ENCODE data around the gene GLI1. TPM values are rescaled to one million over a fixed set of nuclear protein-coding genes. Genes with fewer than 3 reads are reported as not detected.

Gene GLI1
- total RNA-seq, 1 experiment from 2014 or later = 9.7 TPM

DNA sequence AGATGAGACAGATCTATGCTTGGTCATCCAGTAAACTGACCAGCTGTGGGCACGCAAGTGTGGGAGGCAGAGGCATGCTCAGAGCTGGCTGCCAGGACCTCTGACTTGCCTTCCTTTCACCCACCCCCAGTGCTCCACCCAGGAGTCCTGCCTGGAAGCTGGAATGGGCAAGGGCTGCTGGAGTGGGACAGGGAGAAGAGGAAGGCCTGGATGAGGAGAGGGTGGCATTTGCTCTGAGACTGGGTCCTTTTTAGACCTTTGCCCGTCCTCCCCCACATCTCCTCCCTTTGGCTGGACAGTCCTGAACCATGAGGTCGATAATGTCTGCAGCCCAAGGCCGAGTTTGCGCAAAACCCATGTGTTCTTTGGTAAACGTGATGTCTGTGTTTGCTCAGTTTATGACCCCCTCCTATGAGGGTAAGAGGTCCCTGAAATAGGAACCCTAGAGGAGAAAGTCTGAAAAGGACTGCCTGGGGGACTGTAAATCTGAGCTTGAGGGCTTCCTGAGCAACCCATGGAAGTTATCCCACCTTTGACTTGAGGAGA lies 8.3 kb upstream of the GLI1 start:
- no peak for DNase-seq
- H3K36me3 ChIP-seq (replicated peaks; ENCODE audit: control insufficient read depth, insufficient read depth, low read length) = no peaks in the 10 kb centered on the region
- no peak overlapping the region for H3K4me3 ChIP-seq (ENCODE audit: insufficient read depth, low read depth, low read length)
- no peaks in the 10 kb centered on the region; the same call in 1 of the 2 replicates for H3K27me3 ChIP-seq (ENCODE audit: control insufficient read depth, insufficient read depth, low read length)

DNA sequence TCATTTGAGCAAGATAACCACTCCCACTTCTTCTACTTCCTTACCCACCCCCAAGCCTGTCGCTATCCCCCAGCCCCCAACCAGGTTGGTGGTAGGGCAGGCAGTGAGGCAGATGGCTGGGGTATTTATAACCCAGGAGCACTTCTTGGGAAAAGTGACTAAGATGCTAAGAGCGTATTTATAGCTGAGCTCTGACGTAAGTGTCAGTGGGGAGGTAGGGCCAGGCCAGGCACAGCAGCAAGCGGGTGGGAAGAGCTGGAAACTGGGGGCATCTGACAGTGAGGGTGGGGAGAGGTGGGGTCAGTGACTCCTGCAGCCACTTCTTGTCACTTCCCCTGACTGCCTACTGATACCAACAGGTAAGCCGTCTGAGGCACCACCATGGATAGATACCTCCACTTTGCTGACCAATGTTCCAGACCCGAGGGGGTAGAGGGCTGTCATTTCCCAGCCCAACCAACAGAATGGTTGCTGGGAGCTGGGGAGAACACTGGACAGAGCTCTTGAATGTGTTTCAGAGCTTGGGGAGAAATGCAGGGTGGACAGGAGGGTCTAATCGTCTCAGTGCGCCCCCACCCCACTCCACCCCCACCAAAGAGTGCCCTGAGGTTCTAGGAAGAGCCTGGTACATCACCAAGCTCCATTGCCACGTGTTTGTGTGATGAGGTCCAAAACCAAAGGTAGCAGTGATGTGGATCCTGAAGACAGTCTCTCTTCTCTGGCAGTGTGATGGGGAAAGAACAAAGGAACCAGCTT lies 7.2 kb upstream of the GLI1 start:
- Histone ChIP-seq H3K27me3 (ENCODE audit: control insufficient read depth, insufficient read depth, low read length) (no peaks in the 10 kb centered on the region; the same call in 1 of the 2 replicates), H3K36me3 (replicated peaks; ENCODE audit: control insufficient read depth, insufficient read depth, low read length) (no peaks in the 10 kb centered on the region; the same call in 1 of the 2 replicates), H3K4me3 (ENCODE audit: insufficient read depth, low read depth, low read length) (no peak overlapping the region)
- peak; percentile 30 for DNase-seq

DNA sequence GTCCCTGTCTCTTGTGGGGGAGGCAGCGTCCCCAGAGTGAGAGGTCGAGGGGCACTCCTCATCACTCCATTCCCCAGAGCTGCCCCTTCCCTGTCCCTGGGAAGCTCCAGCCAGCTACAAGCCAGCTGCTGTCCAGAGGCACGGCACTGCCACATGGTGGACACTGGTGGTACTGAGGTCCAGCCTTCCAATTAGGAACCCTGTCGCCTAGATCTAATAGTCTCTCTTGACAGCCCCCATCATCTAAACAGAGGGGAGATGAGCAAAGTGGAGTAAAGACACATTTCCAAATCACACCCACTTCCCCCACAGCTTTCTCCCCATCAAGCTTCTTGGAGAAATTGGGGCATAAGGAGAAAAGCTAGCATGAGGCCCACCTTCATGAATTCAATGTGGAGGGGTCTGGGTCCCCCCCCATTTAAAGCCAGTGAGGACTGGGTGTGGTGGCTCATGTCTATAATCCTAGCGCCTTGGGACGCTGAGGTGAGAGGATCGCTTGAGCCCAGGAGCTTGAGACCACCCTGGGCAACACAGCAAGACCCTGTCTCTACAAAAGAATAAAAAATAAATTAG lies 6.6 kb upstream of the GLI1 start:
- H3K4me3 ChIP-seq (ENCODE audit: insufficient read depth, low read depth, low read length) = no peak overlapping the region
- H3K36me3 ChIP-seq (replicated peaks; ENCODE audit: control insufficient read depth, insufficient read depth, low read length) = no peaks in the 10 kb centered on the region; the same call in 1 of the 2 replicates
- peak; percentile 76 for DNase-seq
- H3K27me3 ChIP-seq (ENCODE audit: control insufficient read depth, insufficient read depth, low read length) = no peaks in the 10 kb centered on the region; the same call in 1 of the 2 replicates

DNA sequence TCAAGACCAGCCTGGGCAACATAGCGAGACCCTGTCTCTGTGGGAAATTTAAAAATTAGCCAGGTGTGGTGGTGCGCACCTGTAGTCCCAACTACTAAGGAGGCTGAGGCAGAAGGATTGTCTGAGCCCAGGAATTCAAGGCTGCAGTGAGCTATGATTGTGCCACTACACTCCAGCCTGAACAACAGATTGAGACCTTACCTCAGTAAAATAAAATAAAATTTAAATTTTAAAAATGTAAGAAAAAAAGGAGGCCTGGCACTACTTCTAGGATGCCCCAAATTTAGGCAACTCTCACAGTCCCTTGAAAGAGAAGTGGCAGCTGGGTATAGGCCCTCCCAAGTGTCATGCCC lies 5.4 kb upstream of the GLI1 start:
- Histone ChIP-seq H3K27me3 (ENCODE audit: control insufficient read depth, insufficient read depth, low read length) (no peaks in the 10 kb centered on the region; the same call in 1 of the 2 replicates), H3K36me3 (replicated peaks; ENCODE audit: control insufficient read depth, insufficient read depth, low read length) (no peaks in the 10 kb centered on the region; the same call in 1 of the 2 replicates), H3K4me3 (ENCODE audit: insufficient read depth, low read depth, low read length) (no peak overlapping the region)
- no peak for DNase-seq

DNA sequence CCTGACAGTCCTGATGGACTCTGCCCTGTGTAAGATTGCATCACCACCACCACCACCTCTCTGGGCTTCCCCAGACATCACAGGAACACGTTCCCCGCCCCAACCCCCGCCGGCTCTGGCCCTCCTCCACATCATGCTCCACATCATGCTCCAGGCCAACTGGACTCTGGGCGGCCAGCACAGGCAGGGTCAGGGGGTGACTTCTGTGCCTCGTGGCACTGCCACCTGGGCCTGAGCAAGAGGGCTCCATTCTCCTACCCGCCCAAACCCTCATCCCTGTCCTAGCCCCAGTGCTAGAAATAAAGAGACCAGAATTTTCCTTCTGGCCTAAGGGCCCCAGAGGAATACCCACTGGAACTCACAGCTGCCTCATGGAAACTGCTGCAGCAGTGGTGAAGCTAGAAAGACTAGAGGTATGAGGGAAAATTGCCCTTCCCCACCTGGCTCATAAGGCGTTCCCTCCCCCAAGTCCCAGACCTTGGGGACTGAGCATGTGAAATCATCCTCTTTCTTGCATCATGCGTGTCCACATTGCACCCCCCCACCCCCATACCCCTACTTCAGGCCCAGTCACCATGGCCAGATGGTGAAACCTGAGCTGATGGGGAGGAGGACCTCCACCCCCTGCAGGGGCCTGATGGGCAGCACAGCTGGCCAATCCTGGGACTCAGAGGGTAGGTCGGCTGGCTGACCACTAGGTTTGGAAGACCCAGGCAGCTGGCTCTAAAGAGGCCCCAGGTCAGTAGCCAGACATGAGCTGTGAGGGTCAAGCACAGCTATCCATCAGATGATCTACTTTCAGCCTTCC lies 4.8 kb upstream of the GLI1 start, which contains the start of gene INHBE:
Gene INHBE (plus strand): TSS at position 742 of the 808 bp plus-strand sequence. CDS start 230 bp downstream, outside the sequence.
- H3K27me3 ChIP-seq (ENCODE audit: control insufficient read depth, insufficient read depth, low read length) = no peaks in the 10 kb centered on the region; the same call in 1 of the 2 replicates
- H3K36me3 ChIP-seq (replicated peaks; ENCODE audit: control insufficient read depth, insufficient read depth, low read length) = no peaks in the 10 kb centered on the region; the same call in 1 of the 2 replicates
- peak within 1 kb of the TSS; percentile 40 for H3K4me3 ChIP-seq (ENCODE audit: insufficient read depth, low read depth, low read length)
- peak; percentile 92 for DNase-seq

DNA sequence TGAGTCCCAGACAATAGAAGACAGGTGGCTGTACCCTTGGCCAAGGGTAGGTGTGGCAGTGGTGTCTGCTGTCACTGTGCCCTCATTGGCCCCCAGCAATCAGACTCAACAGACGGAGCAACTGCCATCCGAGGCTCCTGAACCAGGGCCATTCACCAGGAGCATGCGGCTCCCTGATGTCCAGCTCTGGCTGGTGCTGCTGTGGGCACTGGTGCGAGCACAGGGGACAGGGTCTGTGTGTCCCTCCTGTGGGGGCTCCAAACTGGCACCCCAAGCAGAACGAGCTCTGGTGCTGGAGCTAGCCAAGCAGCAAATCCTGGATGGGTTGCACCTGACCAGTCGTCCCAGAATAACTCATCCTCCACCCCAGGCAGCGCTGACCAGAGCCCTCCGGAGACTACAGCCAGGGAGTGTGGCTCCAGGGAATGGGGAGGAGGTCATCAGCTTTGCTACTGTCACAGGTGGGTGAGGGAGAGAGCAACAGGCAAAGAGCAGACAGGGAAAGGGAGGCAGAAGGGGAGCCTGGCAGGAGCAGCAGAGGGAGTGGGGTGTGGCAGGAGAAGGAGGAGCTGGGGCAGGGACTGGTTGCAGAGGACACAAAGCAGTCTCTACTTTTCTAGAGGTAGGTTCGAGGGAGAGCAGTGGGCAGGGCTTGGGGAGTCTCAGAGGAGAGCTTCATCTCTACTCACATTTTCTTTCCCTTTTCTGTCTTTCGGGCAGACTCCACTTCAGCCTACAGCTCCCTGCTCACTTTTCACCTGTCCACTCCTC lies 4.0 kb upstream of the GLI1 start:
- Histone ChIP-seq H3K4me3 (ENCODE audit: insufficient read depth, low read depth, low read length) (peak overlapping the region; percentile 40), H3K36me3 (replicated peaks; ENCODE audit: control insufficient read depth, insufficient read depth, low read length) (no peaks in the 10 kb centered on the region; the same call in 1 of the 2 replicates), H3K27me3 (ENCODE audit: control insufficient read depth, insufficient read depth, low read length) (no peaks in the 10 kb centered on the region; the same call in 1 of the 2 replicates)
- peak; percentile 13 for DNase-seq

DNA sequence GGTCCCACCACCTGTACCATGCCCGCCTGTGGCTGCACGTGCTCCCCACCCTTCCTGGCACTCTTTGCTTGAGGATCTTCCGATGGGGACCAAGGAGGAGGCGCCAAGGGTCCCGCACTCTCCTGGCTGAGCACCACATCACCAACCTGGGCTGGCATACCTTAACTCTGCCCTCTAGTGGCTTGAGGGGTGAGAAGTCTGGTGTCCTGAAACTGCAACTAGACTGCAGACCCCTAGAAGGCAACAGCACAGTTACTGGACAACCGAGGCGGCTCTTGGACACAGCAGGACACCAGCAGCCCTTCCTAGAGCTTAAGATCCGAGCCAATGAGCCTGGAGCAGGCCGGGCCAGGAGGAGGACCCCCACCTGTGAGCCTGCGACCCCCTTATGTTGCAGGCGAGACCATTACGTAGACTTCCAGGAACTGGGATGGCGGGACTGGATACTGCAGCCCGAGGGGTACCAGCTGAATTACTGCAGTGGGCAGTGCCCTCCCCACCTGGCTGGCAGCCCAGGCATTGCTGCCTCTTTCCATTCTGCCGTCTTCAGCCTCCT lies 3.4 kb upstream of the GLI1 start:
- H3K4me3 ChIP-seq (ENCODE audit: insufficient read depth, low read depth, low read length) = peak overlapping the region; percentile 40
- peaks cover 1% of the 10 kb centered on the region; the same call in 1 of the 2 replicates for H3K27me3 ChIP-seq (ENCODE audit: control insufficient read depth, insufficient read depth, low read length)
- peak; percentile 76 for DNase-seq
- no peaks in the 10 kb centered on the region; the same call in 1 of the 2 replicates for H3K36me3 ChIP-seq (replicated peaks; ENCODE audit: control insufficient read depth, insufficient read depth, low read length)

DNA sequence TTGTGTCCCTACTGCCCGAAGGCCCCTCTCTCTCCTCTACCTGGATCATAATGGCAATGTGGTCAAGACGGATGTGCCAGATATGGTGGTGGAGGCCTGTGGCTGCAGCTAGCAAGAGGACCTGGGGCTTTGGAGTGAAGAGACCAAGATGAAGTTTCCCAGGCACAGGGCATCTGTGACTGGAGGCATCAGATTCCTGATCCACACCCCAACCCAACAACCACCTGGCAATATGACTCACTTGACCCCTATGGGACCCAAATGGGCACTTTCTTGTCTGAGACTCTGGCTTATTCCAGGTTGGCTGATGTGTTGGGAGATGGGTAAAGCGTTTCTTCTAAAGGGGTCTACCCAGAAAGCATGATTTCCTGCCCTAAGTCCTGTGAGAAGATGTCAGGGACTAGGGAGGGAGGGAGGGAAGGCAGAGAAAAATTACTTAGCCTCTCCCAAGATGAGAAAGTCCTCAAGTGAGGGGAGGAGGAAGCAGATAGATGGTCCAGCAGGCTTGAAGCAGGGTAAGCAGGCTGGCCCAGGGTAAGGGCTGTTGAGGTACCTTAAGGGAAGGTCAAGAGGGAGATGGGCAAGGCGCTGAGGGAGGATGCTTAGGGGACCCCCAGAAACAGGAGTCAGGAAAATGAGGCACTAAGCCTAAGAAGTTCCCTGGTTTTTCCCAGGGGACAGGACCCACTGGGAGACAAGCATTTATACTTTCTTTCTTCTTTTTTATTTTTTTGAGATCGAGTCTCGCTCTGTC lies 2.7 kb upstream of the GLI1 start:
- DNase-seq = no peak
- Histone ChIP-seq H3K27me3 (ENCODE audit: control insufficient read depth, insufficient read depth, low read length) (peaks cover 1% of the 10 kb centered on the region; the same call in 1 of the 2 replicates), H3K36me3 (replicated peaks; ENCODE audit: control insufficient read depth, insufficient read depth, low read length) (no peaks in the 10 kb centered on the region; the same call in 1 of the 2 replicates), H3K4me3 (ENCODE audit: insufficient read depth, low read depth, low read length) (peak overlapping the region; percentile 40)

DNA sequence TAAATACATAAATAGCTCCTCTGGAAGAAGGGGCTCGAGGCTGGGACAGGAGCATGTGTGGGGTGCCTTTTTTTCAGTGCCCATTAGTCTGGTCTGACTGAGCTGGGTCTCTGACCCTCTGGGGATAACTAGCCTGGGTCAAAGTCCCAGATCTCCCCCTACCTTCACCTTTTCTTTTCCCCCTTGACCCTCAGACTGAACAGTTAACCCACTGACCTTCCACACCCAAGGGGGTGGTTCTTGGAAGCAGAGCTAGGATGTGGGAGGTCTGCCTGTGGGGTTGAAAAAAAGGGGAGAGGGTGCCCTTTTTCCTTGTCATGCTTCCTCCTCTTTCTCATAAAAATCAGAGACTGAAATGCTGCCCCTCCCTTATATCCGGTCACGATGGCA lies 925 bp upstream of the GLI1 start:
- DNase-seq = peak; percentile 5
- Histone ChIP-seq H3K36me3 (replicated peaks; ENCODE audit: control insufficient read depth, insufficient read depth, low read length) (no peaks in the 10 kb centered on the region; the same call in 1 of the 2 replicates), H3K27me3 (ENCODE audit: control insufficient read depth, insufficient read depth, low read length) (peaks cover 1% of the 10 kb centered on the region; the same call in 1 of the 2 replicates), H3K4me3 (ENCODE audit: insufficient read depth, low read depth, low read length) (peak overlapping the region; percentile 32)

DNA sequence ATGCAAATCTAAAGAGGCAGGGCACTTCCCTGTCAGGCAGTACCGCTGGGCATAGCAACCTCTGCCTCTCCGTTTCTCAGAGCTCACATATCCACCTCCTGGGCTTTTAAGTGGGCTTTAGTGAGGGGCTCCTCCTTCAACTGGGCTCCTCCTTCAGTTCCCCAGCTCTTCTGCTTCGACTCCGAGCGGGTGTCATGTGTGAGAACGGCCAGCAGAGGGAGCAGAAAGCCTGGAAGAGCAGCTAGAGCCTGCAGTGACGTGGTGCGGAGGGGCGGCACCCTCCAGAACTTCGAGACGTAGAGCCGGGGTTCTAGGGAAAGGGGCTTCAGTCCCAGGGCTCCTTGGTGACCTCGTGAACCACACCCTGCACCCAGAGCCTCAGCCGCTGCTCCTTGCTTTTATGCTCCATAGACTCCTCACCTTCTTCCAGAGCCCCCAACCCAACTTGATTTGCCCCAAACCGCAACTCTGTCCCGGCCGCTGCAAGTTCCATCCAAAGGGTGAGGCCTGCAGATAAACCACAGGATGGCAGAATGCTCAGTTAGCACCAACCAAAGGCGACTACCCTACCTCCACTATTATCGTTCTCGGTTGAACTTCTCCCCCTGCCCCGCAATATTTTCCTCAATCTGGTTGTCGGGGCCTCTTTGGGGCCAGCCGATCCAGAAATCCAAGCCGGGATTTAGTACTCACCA lies 383 bp upstream of the GLI1 start:
- peaks cover 1% of the 10 kb centered on the region; the same call in 1 of the 2 replicates for H3K27me3 ChIP-seq (ENCODE audit: control insufficient read depth, insufficient read depth, low read length)
- peak overlapping the region; percentile 75 for H3K4me3 ChIP-seq (ENCODE audit: insufficient read depth, low read depth, low read length)
- DNase-seq = peak; percentile 84
- H3K36me3 ChIP-seq (replicated peaks; ENCODE audit: control insufficient read depth, insufficient read depth, low read length) = no peaks in the 10 kb centered on the region; the same call in none of the 2 replicates

DNA sequence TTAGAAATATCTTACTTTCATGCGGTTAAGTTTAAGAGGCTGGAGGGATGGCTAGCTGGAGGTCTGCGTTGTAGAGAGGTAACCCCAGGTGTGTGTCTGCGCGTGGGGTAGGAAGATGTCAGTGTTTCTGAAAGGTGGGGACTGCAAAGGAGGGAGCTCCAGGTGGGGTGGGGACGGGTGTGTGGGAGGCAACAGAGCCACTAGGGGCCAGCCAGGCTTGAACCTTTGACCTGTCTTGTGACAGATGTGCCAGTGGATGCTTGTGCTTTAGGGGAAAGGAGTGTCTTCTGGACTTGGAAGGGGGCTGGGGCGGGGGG lies 841 bp downstream of the GLI1 start:
- H3K4me3 ChIP-seq (ENCODE audit: insufficient read depth, low read depth, low read length) = peak overlapping the region; percentile 75
- peaks cover 1% of the 10 kb centered on the region; the same call in 1 of the 2 replicates for H3K27me3 ChIP-seq (ENCODE audit: control insufficient read depth, insufficient read depth, low read length)
- peak; percentile 44 for DNase-seq
- no peaks in the 10 kb centered on the region; the same call in none of the 2 replicates for H3K36me3 ChIP-seq (replicated peaks; ENCODE audit: control insufficient read depth, insufficient read depth, low read length)

DNA sequence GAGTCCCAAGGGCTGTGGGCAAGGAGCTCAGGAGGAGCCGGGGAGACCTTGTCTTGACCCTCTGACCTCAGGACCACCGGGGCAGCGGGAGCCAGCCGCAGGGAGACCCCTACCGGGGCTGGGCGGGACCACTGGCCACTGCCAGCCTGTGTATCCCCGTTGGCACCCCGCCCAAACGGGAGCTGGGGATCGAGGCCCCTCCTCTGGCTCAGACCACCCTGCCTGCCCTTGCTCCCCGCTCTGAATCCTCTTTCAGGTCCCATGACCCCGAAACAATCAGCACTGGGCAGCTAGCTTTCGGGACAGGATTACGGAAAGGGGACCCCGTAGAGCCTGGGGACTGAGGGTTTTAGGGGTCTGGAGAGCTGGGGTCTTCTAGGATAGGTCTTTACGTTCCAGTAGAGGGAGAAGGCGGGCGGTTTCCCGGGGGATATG lies 1.3 kb downstream of the GLI1 start:
- peaks cover 1% of the 10 kb centered on the region; the same call in 1 of the 2 replicates for H3K27me3 ChIP-seq (ENCODE audit: control insufficient read depth, insufficient read depth, low read length)
- peak; percentile 87 for DNase-seq
- no peaks in the 10 kb centered on the region; the same call in none of the 2 replicates for H3K36me3 ChIP-seq (replicated peaks; ENCODE audit: control insufficient read depth, insufficient read depth, low read length)
- peak overlapping the region; percentile 75 for H3K4me3 ChIP-seq (ENCODE audit: insufficient read depth, low read depth, low read length)

Measured in H7 (cell line).